Measurements from ENCODE around the gene STX1B.

DNA sequence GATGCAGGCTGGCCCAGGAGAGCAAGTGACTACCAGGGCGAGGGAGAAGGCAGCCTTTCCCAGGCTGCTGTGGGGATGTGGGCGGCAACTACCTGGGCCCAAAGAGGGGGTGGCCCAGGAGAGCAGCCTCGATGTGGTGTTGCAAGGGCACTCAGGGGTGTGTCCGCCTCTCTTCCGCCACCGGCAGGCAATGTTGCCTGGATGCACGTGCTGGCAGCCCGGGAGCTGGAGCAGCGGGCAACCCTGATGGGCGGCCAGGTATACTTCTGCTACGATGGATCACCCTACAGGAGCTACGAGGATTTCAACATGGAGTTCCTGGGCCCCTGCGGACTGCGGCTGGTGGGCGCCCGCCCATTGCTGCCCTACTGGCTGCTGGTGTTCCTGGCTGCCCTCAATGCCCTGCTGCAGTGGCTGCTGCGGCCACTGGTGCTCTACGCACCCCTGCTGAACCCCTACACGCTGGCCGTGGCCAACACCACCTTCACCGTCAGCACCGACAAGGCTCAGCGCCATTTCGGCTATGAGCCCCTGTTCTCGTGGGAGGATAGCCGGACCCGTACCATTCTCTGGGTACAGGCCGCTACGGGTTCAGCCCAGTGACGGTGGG lies 22.8 kb downstream of the STX1B start:
- TF ChIP-seq, protein P1, sequence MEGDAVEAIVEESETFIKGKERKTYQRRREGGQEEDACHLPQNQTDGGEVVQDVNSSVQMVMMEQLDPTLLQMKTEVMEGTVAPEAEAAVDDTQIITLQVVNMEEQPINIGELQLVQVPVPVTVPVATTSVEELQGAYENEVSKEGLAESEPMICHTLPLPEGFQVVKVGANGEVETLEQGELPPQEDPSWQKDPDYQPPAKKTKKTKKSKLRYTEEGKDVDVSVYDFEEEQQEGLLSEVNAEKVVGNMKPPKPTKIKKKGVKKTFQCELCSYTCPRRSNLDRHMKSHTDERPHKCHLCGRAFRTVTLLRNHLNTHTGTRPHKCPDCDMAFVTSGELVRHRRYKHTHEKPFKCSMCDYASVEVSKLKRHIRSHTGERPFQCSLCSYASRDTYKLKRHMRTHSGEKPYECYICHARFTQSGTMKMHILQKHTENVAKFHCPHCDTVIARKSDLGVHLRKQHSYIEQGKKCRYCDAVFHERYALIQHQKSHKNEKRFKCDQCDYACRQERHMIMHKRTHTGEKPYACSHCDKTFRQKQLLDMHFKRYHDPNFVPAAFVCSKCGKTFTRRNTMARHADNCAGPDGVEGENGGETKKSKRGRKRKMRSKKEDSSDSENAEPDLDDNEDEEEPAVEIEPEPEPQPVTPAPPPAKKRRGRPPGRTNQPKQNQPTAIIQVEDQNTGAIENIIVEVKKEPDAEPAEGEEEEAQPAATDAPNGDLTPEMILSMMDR (IDR thresholded peaks at IDR 0.05; ENCODE audit: insufficient read depth, low read length, poor library complexity, severe bottlenecking), result no peak
- no peak for TF ChIP-seq EZH2phosphoT487 (conservative IDR thresholded peaks at IDR 0.05; ENCODE audit: low read length)

Data from SU-DHL-6 (cell line).